T-helper 17 cell (primary cell): ENCODE results near the gene SPAG16. TPM values are rescaled to one million over a fixed set of nuclear protein-coding genes. Genes with fewer than 3 reads are reported as not detected.

ENCODE experiments used
- ATAC-seq: fragments of 150-1000 bp; cut with Tn5 transposase; 2 replicates; pipeline ENCODE4 v1.10.0; 2021; ENCODE audit warnings: mild to moderate bottlenecking, moderate library complexity
- DNase-seq, 3 donors: peaks; one replicate each; pipeline versions ENCODE4 v3.0.0 to v3.0.0-alpha.2; 2020 to 2021
- H3K9me3 ChIP-seq: one replicate; pipeline ENCODE4 v1.7.0; 2013; ENCODE audit warnings: low read length, mild to moderate bottlenecking; ENCODE audit not compliant: control insufficient read depth, poor library complexity, severe bottlenecking
- H3K27ac Mint-ChIP-seq: one replicate; pipeline ENCODE4 v1.8.0; 2022; ENCODE audit warnings: mild to moderate bottlenecking, moderate library complexity, mixed read lengths
- H3K27me3 Mint-ChIP-seq: one replicate; pipeline ENCODE4 v1.8.0; 2022; ENCODE audit warnings: mixed read lengths
- H3K36me3 Mint-ChIP-seq: one replicate; pipeline ENCODE4 v1.8.0; 2022; ENCODE audit warnings: low read depth, mixed read lengths
- H3K4me1 Mint-ChIP-seq: one replicate; pipeline ENCODE4 v1.8.0; 2022; ENCODE audit warnings: mild to moderate bottlenecking, mixed read lengths
- H3K4me3 Mint-ChIP-seq: one replicate; pipeline ENCODE4 v1.8.0; 2022; ENCODE audit warnings: mild to moderate bottlenecking, moderate library complexity, mixed read lengths
- total RNA-seq, 4 donors: library from RNA in 2 of 4; stranded (reverse) in 2 of 4; gene quantifications; one replicate each; pipeline ENCODE4 v1.2.3 and lab custom pipeline; 2022 to 2026

The SPAG16 gene
- total RNA-seq, 2 donors from 2014 or later = 4.1 to 5.1 TPM

GRCh38 chr2:213279971-213280370 is 4.3 kb upstream of the SPAG16 start:
- ATAC-seq = no peak
- Mint-ChIP-seq H3K4me1 (peaks cover 11% of the 10 kb centered on the region), H3K36me3 (no peaks in the 10 kb centered on the region), H3K27me3 (peaks cover 5% of the 10 kb centered on the region), H3K4me3 (no peak overlapping the region), H3K27ac (no peak overlapping the region)
- DNase-seq = no peak
- no peaks in the 10 kb centered on the region for H3K9me3 ChIP-seq

- H3K27ac Mint-ChIP-seq = no peak overlapping the region
- ATAC-seq = no peak
These were observed 3.1 kb upstream of the SPAG16 start for GRCh38 chr2:213281156-213281555.

GRCh38 chr2:213285404-213285803 is 1.1 kb downstream of the SPAG16 start:
- H3K4me1 Mint-ChIP-seq = peaks cover 24% of the 10 kb centered on the region
- DNase-seq = no peak

More at GRCh38 chr2:213281156-213281555, 3.1 kb upstream of the SPAG16 start:
- H3K9me3 ChIP-seq = no peaks in the 10 kb centered on the region
- H3K4me3 Mint-ChIP-seq = no peak overlapping the region
- no peak for DNase-seq
- peaks cover 1% of the 10 kb centered on the region for H3K27me3 Mint-ChIP-seq
- H3K36me3 Mint-ChIP-seq = no peaks in the 10 kb centered on the region
- H3K4me1 Mint-ChIP-seq = peaks cover 16% of the 10 kb centered on the region

GRCh38 chr2:213286161-213286560 is 1.9 kb downstream of the SPAG16 start:
- peaks cover 26% of the 10 kb centered on the region for H3K4me1 Mint-ChIP-seq
- no peak overlapping the region for H3K4me3 Mint-ChIP-seq
- no peak overlapping the region for H3K27ac Mint-ChIP-seq
- H3K36me3 Mint-ChIP-seq = peaks cover 3% of the 10 kb centered on the region
- H3K9me3 ChIP-seq = no peaks in the 10 kb centered on the region
- no peaks in the 10 kb centered on the region for H3K27me3 Mint-ChIP-seq
- ATAC-seq = no peak
- DNase-seq = no peak

More at GRCh38 chr2:213285404-213285803, 1.1 kb downstream of the SPAG16 start:
- no peaks in the 10 kb centered on the region for H3K27me3 Mint-ChIP-seq
- H3K9me3 ChIP-seq = no peaks in the 10 kb centered on the region
- no peak for ATAC-seq
- H3K4me3 Mint-ChIP-seq = peak overlapping the region; percentile 50
- peaks cover 3% of the 10 kb centered on the region for H3K36me3 Mint-ChIP-seq
- peak overlapping the region; percentile 97 for H3K27ac Mint-ChIP-seq

- ATAC-seq (no peak), DNase-seq (no peak)
- no peak overlapping the region for H3K4me3 Mint-ChIP-seq
- H3K4me1 Mint-ChIP-seq = peaks cover 24% of the 10 kb centered on the region
- no peaks in the 10 kb centered on the region for H3K27me3 Mint-ChIP-seq
- peaks cover 3% of the 10 kb centered on the region for H3K36me3 Mint-ChIP-seq
- H3K27ac Mint-ChIP-seq = no peak overlapping the region
- no peaks in the 10 kb centered on the region for H3K9me3 ChIP-seq
These were observed 4.8 kb downstream of the SPAG16 start for GRCh38 chr2:213288913-213289700.

- no peaks in the 10 kb centered on the region for H3K9me3 ChIP-seq
- no peak overlapping the region for H3K27ac Mint-ChIP-seq
- DNase-seq (no peak), ATAC-seq (no peak)
- H3K4me3 Mint-ChIP-seq = no peak overlapping the region
- H3K27me3 Mint-ChIP-seq = no peaks in the 10 kb centered on the region
- H3K36me3 Mint-ChIP-seq = peaks cover 3% of the 10 kb centered on the region
- peaks cover 17% of the 10 kb centered on the region for H3K4me1 Mint-ChIP-seq
These were observed 6.2 kb downstream of the SPAG16 start for GRCh38 chr2:213290501-213290900.

GRCh38 chr2:213296270-213296669 is 12.0 kb downstream of the SPAG16 start:
- ATAC-seq = no peak
- Mint-ChIP-seq H3K4me1 (peaks cover 8% of the 10 kb centered on the region), H3K4me3 (no peak overlapping the region), H3K27me3 (no peaks in the 10 kb centered on the region), H3K27ac (no peak overlapping the region), H3K36me3 (peaks cover 3% of the 10 kb centered on the region)
- H3K9me3 ChIP-seq = no peaks in the 10 kb centered on the region
- no peak for DNase-seq

- Mint-ChIP-seq H3K4me1 (no peaks in the 10 kb centered on the region), H3K27me3 (no peaks in the 10 kb centered on the region), H3K27ac (no peak overlapping the region), H3K4me3 (no peak overlapping the region), H3K36me3 (peaks cover 10% of the 10 kb centered on the region)
- ATAC-seq = no peak
- H3K9me3 ChIP-seq = peaks cover 8% of the 10 kb centered on the region
- DNase-seq = no peak
These were observed 22.2 kb downstream of the SPAG16 start for GRCh38 chr2:213306316-213306942.

- no peak overlapping the region for H3K4me3 Mint-ChIP-seq
- no peak overlapping the region for H3K27ac Mint-ChIP-seq
- H3K36me3 Mint-ChIP-seq = peaks cover 16% of the 10 kb centered on the region
- no peaks in the 10 kb centered on the region for H3K4me1 Mint-ChIP-seq
- H3K9me3 ChIP-seq = no peaks in the 10 kb centered on the region
- ATAC-seq (no peak), DNase-seq (no peak)
- H3K27me3 Mint-ChIP-seq = no peaks in the 10 kb centered on the region
These were observed 31.1 kb downstream of the SPAG16 start for GRCh38 chr2:213315168-213315876.

- H3K36me3 Mint-ChIP-seq = peaks cover 19% of the 10 kb centered on the region
- no peak overlapping the region for H3K4me3 Mint-ChIP-seq
- no peaks in the 10 kb centered on the region for H3K9me3 ChIP-seq
- no peaks in the 10 kb centered on the region for H3K4me1 Mint-ChIP-seq
- DNase-seq (no peak), ATAC-seq (no peak)
- no peak overlapping the region for H3K27ac Mint-ChIP-seq
- no peaks in the 10 kb centered on the region for H3K27me3 Mint-ChIP-seq
These were observed 31.9 kb downstream of the SPAG16 start for GRCh38 chr2:213316001-213316735.

GRCh38 chr2:213317929-213318328 is 33.7 kb downstream of the SPAG16 start:
- ATAC-seq = no peak
- Mint-ChIP-seq H3K36me3 (peaks cover 20% of the 10 kb centered on the region), H3K27me3 (no peaks in the 10 kb centered on the region), H3K4me3 (no peak overlapping the region), H3K27ac (no peak overlapping the region), H3K4me1 (no peaks in the 10 kb centered on the region)
- DNase-seq = no peak
- H3K9me3 ChIP-seq = no peaks in the 10 kb centered on the region

- peaks cover 17% of the 10 kb centered on the region for H3K36me3 Mint-ChIP-seq
These were observed 36.3 kb downstream of the SPAG16 start for GRCh38 chr2:213320604-213321003.

GRCh38 chr2:213336253-213336770 is 52.0 kb downstream of the SPAG16 start:
- H3K4me3 Mint-ChIP-seq = no peak overlapping the region
- H3K9me3 ChIP-seq = no peaks in the 10 kb centered on the region
- no peaks in the 10 kb centered on the region for H3K27me3 Mint-ChIP-seq
- ATAC-seq (no peak), DNase-seq (no peak)
- no peaks in the 10 kb centered on the region for H3K4me1 Mint-ChIP-seq
- H3K27ac Mint-ChIP-seq = no peak overlapping the region
- no peaks in the 10 kb centered on the region for H3K36me3 Mint-ChIP-seq

More at GRCh38 chr2:213320604-213321003, 36.3 kb downstream of the SPAG16 start:
- no peaks in the 10 kb centered on the region for H3K4me1 Mint-ChIP-seq
- no peaks in the 10 kb centered on the region for H3K27me3 Mint-ChIP-seq
- H3K4me3 Mint-ChIP-seq = no peak overlapping the region
- H3K9me3 ChIP-seq = no peaks in the 10 kb centered on the region
- no peak for ATAC-seq
- H3K27ac Mint-ChIP-seq = no peak overlapping the region
- no peak for DNase-seq
